ENCODE results near the gene NPIPB12. TPM values are rescaled to one million over a fixed set of nuclear protein-coding genes. Genes with fewer than 3 reads are reported as not detected.
"Not testable (repeated sequence)": the region's sequence is repeated elsewhere in the genome, so short reads cannot be mapped to it uniquely, and the experiment has no call there.

NPIPB12 gene
- total RNA-seq, 2 donors from 2014 or later: 24.6 to 71.6 TPM

GRCh38 chr16:29453754-29454153 is 52.5 kb downstream of the NPIPB12 start:
- intact Hi-C loops (cut with DNase I); H3K9me3 ChIP-seq; H3K36me3 ChIP-seq; DNase-seq; H3K27ac ChIP-seq; H3K4me1 ChIP-seq; H3K27me3 ChIP-seq; H3K9ac ChIP-seq (ENCODE audit: low read depth in 2 of 2, low read length in 2 of 2); H3K4me3 ChIP-seq: not testable (repeated sequence)

Other genes starting within 250 kb of the NPIPB12 start
- gene NPIPB11, start 99.7 kb downstream of the NPIPB12 start, total RNA-seq: 1 to 10 TPM in 1 of 2 donors, under 1 TPM in 1; 0.40 to 1.2 TPM
- gene BOLA2, start 52.1 kb downstream of the NPIPB12 start, total RNA-seq: 1 to 10 TPM; 5.5 to 6.6 TPM
- 10 to 100 TPM; 30.1 to 33.4 TPM for gene SLX1B, start 51.9 kb downstream of the NPIPB12 start, total RNA-seq
- 10 to 100 TPM; 32.0 to 63.9 TPM for gene SULT1A4, start 46.5 kb downstream of the NPIPB12 start, total RNA-seq
- gene SPN, start 156.8 kb upstream of the NPIPB12 start, total RNA-seq: 1 to 10 TPM; 2.3 to 3.7 TPM
- 100 to 1,000 TPM in 1 of 2 donors, 10 to 100 TPM in 1; 54.7 to 102 TPM for gene QPRT, start 172.8 kb upstream of the NPIPB12 start, total RNA-seq
- gene C16orf54, start 239.6 kb upstream of the NPIPB12 start, total RNA-seq: 1 to 10 TPM; 1.7 TPM